HepG2 (cell line): Measurements from ENCODE around the gene DNAJC4. TPM values are rescaled to one million over a fixed set of nuclear protein-coding genes. Genes with fewer than 3 reads are reported as not detected.

ENCODE experiments used
- ATAC-seq: fragments of 200-7000 bp; cut with Tn5 transposase; 3 replicates; pipeline ENCODE4 v1.9.1; 2020; ENCODE audit warnings: mild to moderate bottlenecking, moderate library complexity
- BruUV-seq: library from RNA; stranded (reverse); fragments of 400-500 nt; replicated peaks from 2 replicates; lab custom pipeline; 2021; lab: Mats Ljungman, UMichigan
- CTCF ChIA-PET: fragments of 300-600 bp; formaldehyde crosslinking; extraction: SDS; loops from one replicate; lab custom pipeline; 2021; ENCODE audit warnings: low total read pairs, inconsistent platforms, low intra/inter-chr PET ratio; lab: Yijun Ruan, JAX
- POLR2A ChIA-PET: fragments of 350-600 bp; sonication (Branson Sonifier 250); formaldehyde crosslinking; loops from one replicate; lab custom pipeline; 2020; ENCODE audit warnings: antibody characterized with exemption, inconsistent platforms; lab: Yijun Ruan, JAX
- DNase-seq: peaks from one replicate; pipeline ENCODE4 v3.0.0-alpha.2; 2015; ENCODE audit warnings: low spot score
- FAIRE-seq: peaks from 3 replicates; lab custom pipeline; 2011; peaks lifted over from hg19 to GRCh38; lab: Jason Lieb, UNC
- H2AFZ ChIP-seq: one replicate; pipeline ENCODE4 v1.6.1; 2011; ENCODE audit warnings: low read length, inconsistent platforms
- H3K27ac ChIP-seq: fragments of 300-600 bp; 3 replicates; pipeline ENCODE4 v1.8.0; 2011; ENCODE audit warnings: mixed run types, mild to moderate bottlenecking, mixed read lengths, low read length, inconsistent platforms; ENCODE audit not compliant: insufficient read depth; ENCODE audit errors: extremely low read length
- H3K27me3 ChIP-seq, 2 experiments: fragments of 200-600 bp in 1 of 2; 2 replicates in 1 of 2; 3 replicates in 1 of 2; pipeline versions ENCODE4 v1.6.0 to v1.8.0; 2011; ENCODE audit warnings: low read length in 2 of 2, mild to moderate bottlenecking in 2 of 2, moderate library complexity in 2 of 2, inconsistent platforms in 1 of 2; ENCODE audit not compliant: insufficient read depth in 2 of 2, control insufficient read depth in 1 of 2
- H3K36me3 ChIP-seq, 2 experiments: fragments of 200-600 bp in 1 of 2; replicated peaks in 1 of 2; 2 replicates in 1 of 2; 3 replicates in 1 of 2; pipeline versions ENCODE4 v1.5.1 to v1.8.0; 2011; ENCODE audit warnings: low read length in 2 of 2, inconsistent platforms in 1 of 2; ENCODE audit not compliant: insufficient read depth in 2 of 2, control insufficient read depth in 1 of 2
- H3K4me1 ChIP-seq: 2 replicates; pipeline ENCODE4 v1.5.1; 2012; ENCODE audit warnings: low read length, inconsistent platforms; ENCODE audit not compliant: insufficient read depth
- H3K4me2 ChIP-seq: 2 replicates; pipeline ENCODE4 v1.6.0; 2011; ENCODE audit warnings: low read depth, low read length, inconsistent platforms
- H3K4me3 ChIP-seq, 3 experiments: fragments of 200-600 bp in 1 of 3; sonication (generic), shearing (Covaris generic) in 1 of 3; replicated peaks in 1 of 3; 2 replicates each; pipeline ENCODE4 v1.5.1; 2011 to 2016; ENCODE audit warnings: low read length in 3 of 3, inconsistent platforms in 2 of 3, low read depth in 2 of 3, mild to moderate bottlenecking in 2 of 3, control low read depth in 1 of 3, mixed read lengths in 1 of 3; ENCODE audit not compliant: insufficient read depth in 1 of 3
- H3K79me2 ChIP-seq: one replicate; pipeline ENCODE4 v1.6.1; 2011; ENCODE audit warnings: low read length, inconsistent platforms; ENCODE audit not compliant: insufficient read depth
- H3K9ac ChIP-seq: 2 replicates; pipeline ENCODE4 v1.6.0; 2011; ENCODE audit warnings: mild to moderate bottlenecking, low read depth, low read length, inconsistent platforms; ENCODE audit not compliant: insufficient read depth
- H3K9me3 ChIP-seq: 2 replicates; pipeline ENCODE4 v1.5.1; 2012; ENCODE audit warnings: mild to moderate bottlenecking, low read length
- H4K20me1 ChIP-seq: 2 replicates; pipeline ENCODE4 v1.6.0; 2011; ENCODE audit warnings: inconsistent platforms, mild to moderate bottlenecking, low read length, moderate library complexity; ENCODE audit not compliant: insufficient read depth
- ATF7-NPFF ChIP-seq: sonication (generic); formaldehyde crosslinking; IDR thresholded peaks from 2 replicates; pipeline ENCODE4 v1.8.1; 2023; ENCODE audit warnings: mild to moderate bottlenecking, low read depth, missing genetic modification reagents, moderate library complexity
- HNF1A ChIP-seq, 2 experiments: sonication (generic) in 1 of 2; formaldehyde crosslinking in 1 of 2; IDR thresholded peaks; 2 replicates each; pipeline versions ENCODE4 v1.4.0 to v1.6.1; 2016 to 2020; ENCODE audit warnings: borderline replicate concordance in 1 of 2, low read depth in 1 of 2, mild to moderate bottlenecking in 1 of 2, missing genetic modification reagents in 1 of 2
- NFYC ChIP-seq: IDR thresholded peaks from 2 replicates; pipeline ENCODE4 v1.6.1; 2016; ENCODE audit warnings: missing genetic modification reagents, missing compliant biosample characterization
- POLR2G ChIP-seq: fragments of 200-400 bp; formaldehyde crosslinking; IDR thresholded peaks from 2 replicates; pipeline ENCODE4 v1.6.1; 2018; ENCODE audit warnings: mild to moderate bottlenecking, low read depth, low read length, moderate library complexity
- PTBP1 ChIP-seq: fragments of 200-400 bp; formaldehyde crosslinking; IDR thresholded peaks from 2 replicates; pipeline ENCODE4 v1.6.1; 2018; ENCODE audit warnings: low read length, low read depth; ENCODE audit not compliant: poor library complexity, severe bottlenecking
- RFX3 ChIP-seq: IDR thresholded peaks from 2 replicates; pipeline ENCODE4 v1.6.1; 2016; ENCODE audit warnings: missing biosample characterization, missing genetic modification reagents
- SMARCE1 ChIP-seq: fragments of 450-650 bp; IDR thresholded peaks from 2 replicates; pipeline ENCODE4 v1.6.1; 2017; ENCODE audit warnings: borderline replicate concordance
- STAG1 ChIP-seq: sonication (generic); formaldehyde crosslinking; IDR thresholded peaks from 2 replicates; pipeline ENCODE4 v1.4.0; 2020; ENCODE audit warnings: missing genetic modification reagents
- TCF7L2 ChIP-seq: IDR thresholded peaks from 2 replicates; pipeline ENCODE4 v1.6.1; 2011; ENCODE audit warnings: mild to moderate bottlenecking, low read depth, low read length, moderate library complexity
- TEAD3 ChIP-seq: optimal IDR thresholded peaks from 2 replicates; pipeline ENCODE3; 2016; ENCODE audit warnings: borderline replicate concordance
- ZBTB49 ChIP-seq: sonication (generic); formaldehyde crosslinking; IDR thresholded peaks from 2 replicates; pipeline ENCODE4 v1.4.0; 2020; ENCODE audit warnings: missing genetic modification reagents, borderline replicate concordance
- ZNF616 ChIP-seq: sonication (generic); formaldehyde crosslinking; IDR thresholded peaks from 2 replicates; pipeline ENCODE4 v1.5.0; 2020; ENCODE audit warnings: low read depth, mild to moderate bottlenecking, missing genetic modification reagents
- ZNF703 ChIP-seq: sonication (generic); formaldehyde crosslinking; IDR thresholded peaks from 2 replicates; pipeline ENCODE4 v1.5.1; 2020; ENCODE audit warnings: missing genetic modification reagents, mild to moderate bottlenecking, moderate library complexity, borderline replicate concordance
- WGBS: methylation state at CpG from one replicate; pipeline ENCODE4 v1.1.6; 2017; ENCODE audit warnings: low lambda C conversion rate; 5-methylcytosine and 5-hydroxymethylcytosine counted together
- in situ Hi-C: cut with HindIII; loops from 2 replicates; pipeline ENCODE4 v1.10.0; 2017; ENCODE audit warnings: low pct_unique_long_range_greater_than_20kb; ENCODE audit not compliant: extremely low pct_ligation_motif_present
- intact Hi-C: fragments of 100-400 bp; cut with micrococcal nuclease; formaldehyde crosslinking; loops from one replicate; pipeline ENCODE4 v1.10.0; 2022; ENCODE audit not compliant: unreplicated experiment
- polyA plus RNA-seq, 8 experiments: library from polyadenylated mRNA; depleted of rRNA in 3 of 8; stranded (reverse) in 7 of 8; unstranded in 1 of 8; fragments of >200 nt; fragmentation: Illumina TruSeq in 4 of 8; extraction: Trizol in 4 of 8; gene quantifications; 2 replicates each; pipeline versions ENCODE4 v1.2.1 to v1.2.3, GENCODE V29; 2011 to 2016; ENCODE audit warnings: low read depth in 4 of 8, missing spikeins in 1 of 8, mixed read lengths in 1 of 8; ENCODE audit not compliant: insufficient read depth in 1 of 8
- total RNA-seq, 5 experiments: library from RNA; depleted of rRNA; stranded (reverse); fragments of >200 nt; fragmentation: Illumina TruSeq; extraction: Trizol; gene quantifications; 2 replicates each; pipeline ENCODE4 v1.2.3, GENCODE V29; 2016; ENCODE audit warnings: low read depth in 1 of 5

DNAJC4 gene
- total and polyA plus RNA-seq, 2 of the 13 experiments (the other 11 are each of a cell fraction or from before 2014, with no cell fraction given) = 10.3 to 60.8 TPM

- TF ChIP-seq HNF1A (IDR thresholded peaks at IDR 0.05; ENCODE audit: low read depth) (no peak), HNF1A (CRISPR knock-in tag; IDR thresholded peaks at IDR 0.05; ENCODE audit: borderline replicate concordance) (no peak), NFYC (CRISPR knock-in tag) (no peak), TCF7L2 (no peak), SMARCE1 (no peak), ZNF616 (CRISPR knock-in tag) (no peak)
Observed at GRCh38 chr11:64204080-64204440, 26.3 kb upstream of the DNAJC4 start (continued).

GRCh38 chr11:64204464-64204989 lies 25.8 kb upstream of the DNAJC4 start:
- peak; percentile 43 for FAIRE-seq
- Histone ChIP-seq H3K4me1 (peaks cover 17% of the 10 kb centered on the region), H2AFZ (no peak overlapping the region), H3K4me3 (no peak overlapping the region), H3K27me3 (no peaks in the 10 kb centered on the region), H3K4me2 (no peak overlapping the region), H3K9me3 (no peaks in the 10 kb centered on the region), H3K9ac (no peak overlapping the region), H3K36me3 (peaks cover 36 to 45% of the 10 kb centered on the region in 2 experiments), H3K79me2 (no peaks in the 10 kb centered on the region), H3K27ac (no peak overlapping the region), H4K20me1 (0 out of 2 replicates have a peak, but pooled peaks cover 2% of the 10 kb centered on the region)
- peak; percentile 59 for DNase-seq
- ATAC-seq = peak; percentile 25
- POLR2A ChIA-PET = interaction anchor here (0.8 to 3.8 kb wide), 11 partner anchors 13 to 127 kb away, joined by 3 to 18 read pairs (median 5); partner anchors contain the start of genes CATSPERZ, FKBP2, NUDT22 and STIP1
- 88% methylated on average over 7 of the region's 7 CpGs for WGBS
- BruUV-seq = no TSS peak
- intact Hi-C loops (no loop called here), in situ Hi-C loops (no loop called here)
- CTCF ChIA-PET = interaction anchor here (1.3 to 1.7 kb wide), 2 partner anchors 96 to 100 kb away, joined by 6 to 7 read pairs; partner anchors contain the start of gene CATSPERZ
- peak; percentile 81 for TF ChIP-seq STAG1
- no peak for TF ChIP-seq RFX3
- TF ChIP-seq POLR2G = no peak
- TF ChIP-seq ZNF703 (CRISPR knock-in tag) = no peak
- TF ChIP-seq ZBTB49 = no peak
- TF ChIP-seq TEAD3 (CRISPR knock-in tag) = peak; percentile 21
- TF ChIP-seq ATF7-NPFF (CRISPR knock-in tag) = no peak
- TF ChIP-seq PTBP1 = no peak
